Stimulated activated CD8-positive, alpha-beta memory T cell treated with anti-CD3 and anti-CD28 coated beads, Interleukin-12 subunit alpha, Interleukin-12 subunit beta, amount 100 ng/mL, for 24 hours (primary cell): Measurements from ENCODE around the gene MAB21L2.

Experiments
- DNase-seq: peaks from one replicate; pipeline ENCODE4 v3.0.0-alpha.2; 2020; ENCODE audit errors: extremely low read depth

Gene MAB21L2

DNA sequence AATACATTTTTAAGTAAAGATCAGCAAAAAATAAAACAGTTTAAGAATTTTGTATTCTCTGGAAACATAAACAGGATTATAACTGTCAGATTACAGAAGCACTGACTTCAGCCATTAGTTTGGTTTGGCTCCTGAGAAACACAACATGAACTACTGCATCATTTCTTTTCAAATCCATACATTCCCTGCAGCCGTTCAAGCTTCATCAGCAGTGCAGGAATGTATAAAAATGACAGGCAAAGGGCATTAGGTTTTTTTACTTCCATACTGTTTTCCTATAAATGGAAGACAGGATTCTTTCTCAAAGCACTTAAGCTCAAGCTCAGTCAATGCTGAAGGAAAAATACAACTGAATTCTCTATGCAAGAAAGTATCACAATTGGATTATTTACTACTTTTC, 4.2 kb upstream of the MAB21L2 start:
- no peak for DNase-seq

DNA sequence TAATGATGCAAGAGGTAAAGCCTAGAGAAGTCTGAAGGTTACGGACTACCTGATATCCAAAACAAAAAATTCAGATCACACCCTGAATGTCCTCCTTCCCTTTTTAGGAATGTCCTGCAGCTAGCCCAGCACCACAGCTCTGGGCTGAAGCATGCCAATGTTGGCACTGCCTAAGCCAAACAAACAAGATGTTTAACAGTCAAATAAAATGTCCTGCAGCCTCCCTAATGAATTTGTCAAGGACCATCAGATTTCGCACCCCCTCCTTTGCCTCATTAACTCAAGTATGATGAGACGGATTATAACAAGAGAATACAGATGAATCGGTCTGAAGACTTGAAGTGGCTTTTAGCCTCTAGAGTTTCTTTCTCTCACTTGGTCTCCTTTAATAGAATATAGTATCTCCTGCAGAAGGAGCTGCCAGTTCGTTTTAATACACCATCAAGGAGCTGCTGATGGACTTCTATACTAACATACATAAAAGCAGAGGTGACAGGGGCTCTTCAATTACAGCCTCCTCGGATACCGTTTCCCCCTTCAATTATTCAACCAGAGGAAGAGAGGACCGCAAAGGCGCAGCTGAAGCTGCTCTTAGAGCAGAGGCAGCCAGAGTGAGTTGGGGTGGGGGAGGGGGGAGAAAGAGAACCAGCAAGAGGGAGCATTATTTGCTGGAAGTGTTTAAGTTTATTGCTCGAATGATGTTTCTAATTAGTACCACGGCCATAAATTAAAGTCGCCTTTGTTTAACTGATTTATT, 3.0 kb upstream of the MAB21L2 start:
- no peak for DNase-seq

DNA sequence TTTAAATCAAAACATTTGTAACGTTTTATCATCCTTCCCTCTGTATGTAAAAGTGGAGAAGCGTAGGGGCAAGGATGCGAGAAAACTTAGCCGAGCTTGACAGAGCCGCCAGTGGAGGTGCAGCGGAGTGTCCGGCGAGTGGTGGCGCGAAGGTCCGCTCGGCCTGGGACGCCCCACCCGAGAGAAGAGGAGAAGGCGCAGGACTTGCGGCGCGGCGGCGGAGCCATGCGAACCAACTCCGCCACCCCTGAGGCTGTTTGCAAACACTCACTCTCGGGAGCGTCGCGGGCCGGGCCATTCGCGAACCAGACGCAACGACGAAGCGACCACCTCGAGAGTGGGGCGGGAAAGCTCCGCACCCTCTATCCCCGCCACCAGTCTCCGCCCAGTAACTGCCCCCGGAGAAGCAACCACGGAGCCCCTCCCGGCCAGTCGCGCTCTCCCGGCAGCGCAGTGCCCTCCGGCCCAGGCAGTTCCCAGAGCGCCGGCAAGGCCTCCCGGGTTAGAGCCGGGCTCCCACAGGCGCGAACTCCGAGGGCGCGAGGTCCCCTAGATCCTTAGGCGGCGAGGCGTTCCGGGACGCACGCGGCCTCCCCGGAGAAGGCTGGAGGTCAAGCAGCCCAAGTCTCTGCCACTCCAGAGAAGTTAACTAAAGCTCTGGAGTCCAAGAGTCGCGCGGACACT, 2.3 kb upstream of the MAB21L2 start:
- DNase-seq, result no peak

DNA sequence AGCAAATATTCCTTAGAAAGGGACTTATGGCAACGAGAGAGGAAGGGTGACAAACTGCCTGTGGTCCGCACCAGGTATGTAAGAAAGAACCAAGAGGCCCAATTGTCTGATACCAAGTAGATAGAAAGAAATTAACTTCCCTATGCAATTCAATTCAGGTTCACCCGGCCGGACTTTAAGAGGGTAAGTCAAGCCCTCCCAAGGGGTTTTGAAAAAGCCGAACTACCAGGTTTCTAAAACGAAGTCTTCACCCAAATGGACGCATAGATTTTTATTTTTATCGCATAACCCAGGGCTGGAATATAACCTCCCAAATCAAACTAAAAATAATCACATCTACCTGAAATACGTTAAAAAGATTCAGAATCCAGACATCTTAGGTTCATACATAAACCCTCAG, 1.6 kb upstream of the MAB21L2 start:
- DNase-seq, result no peak

DNA sequence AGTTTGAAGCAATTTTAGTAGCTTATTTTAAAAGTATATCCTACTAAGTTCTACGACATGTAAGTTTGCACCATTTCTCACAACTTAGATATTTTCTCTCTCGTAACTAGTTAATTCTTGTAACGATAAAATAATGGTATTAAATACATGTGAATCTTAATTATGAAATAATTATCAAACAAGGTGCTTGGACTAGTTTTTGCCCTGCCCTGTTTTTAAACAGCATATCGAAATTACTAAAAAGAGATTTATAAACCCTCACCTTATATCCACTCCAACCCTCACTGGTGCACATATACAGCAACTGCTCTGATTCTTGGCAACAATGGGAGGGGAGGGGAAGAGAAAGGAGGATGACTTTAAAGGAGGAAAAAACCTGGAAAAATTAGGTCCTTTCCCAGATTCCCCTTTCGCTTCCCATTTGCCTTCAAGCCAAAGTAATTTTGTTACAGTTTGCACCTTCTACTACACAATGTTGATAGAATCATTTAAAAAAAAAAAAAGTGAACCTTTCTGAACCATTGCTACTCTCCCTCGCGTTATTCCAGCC, 820 bp upstream of the MAB21L2 start:
- no peak for DNase-seq

DNA sequence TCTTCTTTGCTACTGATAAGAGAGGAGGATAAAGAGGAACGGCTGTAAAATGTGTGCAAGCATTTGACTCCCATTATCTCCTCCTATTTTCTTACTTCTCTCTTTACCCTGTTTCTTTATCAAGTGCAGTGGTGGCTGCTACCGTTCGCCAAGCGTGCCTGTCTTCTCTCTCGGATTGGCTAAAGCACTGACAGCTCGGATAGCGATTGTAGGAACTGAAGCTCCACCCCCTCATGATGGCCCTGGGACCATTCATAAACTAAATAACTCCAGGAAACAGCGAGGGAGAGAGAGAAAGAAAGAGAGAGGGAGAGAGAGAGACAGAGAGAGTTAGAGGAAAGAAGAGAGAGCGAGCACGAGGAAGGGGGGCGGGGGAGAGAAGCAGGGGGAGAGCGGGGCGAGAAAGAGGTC, 305 bp upstream of the MAB21L2 start:
- DNase-seq, result no peak

DNA sequence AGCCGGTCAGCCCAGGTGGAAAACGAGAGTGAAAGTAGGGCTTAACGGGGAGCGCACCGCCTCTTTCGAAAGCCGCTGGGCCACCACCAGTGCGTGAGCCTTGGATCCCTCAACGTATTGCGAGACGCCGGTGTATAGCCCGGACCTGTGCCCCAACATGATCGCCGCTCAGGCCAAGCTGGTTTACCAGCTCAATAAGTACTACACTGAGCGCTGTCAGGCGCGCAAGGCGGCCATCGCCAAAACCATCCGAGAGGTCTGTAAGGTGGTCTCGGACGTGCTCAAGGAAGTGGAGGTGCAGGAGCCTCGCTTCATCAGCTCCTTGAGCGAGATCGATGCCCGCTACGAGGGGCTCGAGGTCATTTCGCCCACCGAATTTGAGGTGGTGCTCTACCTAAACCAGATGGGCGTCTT, 929 bp downstream of the MAB21L2 start:
- DNase-seq, result no peak

DNA sequence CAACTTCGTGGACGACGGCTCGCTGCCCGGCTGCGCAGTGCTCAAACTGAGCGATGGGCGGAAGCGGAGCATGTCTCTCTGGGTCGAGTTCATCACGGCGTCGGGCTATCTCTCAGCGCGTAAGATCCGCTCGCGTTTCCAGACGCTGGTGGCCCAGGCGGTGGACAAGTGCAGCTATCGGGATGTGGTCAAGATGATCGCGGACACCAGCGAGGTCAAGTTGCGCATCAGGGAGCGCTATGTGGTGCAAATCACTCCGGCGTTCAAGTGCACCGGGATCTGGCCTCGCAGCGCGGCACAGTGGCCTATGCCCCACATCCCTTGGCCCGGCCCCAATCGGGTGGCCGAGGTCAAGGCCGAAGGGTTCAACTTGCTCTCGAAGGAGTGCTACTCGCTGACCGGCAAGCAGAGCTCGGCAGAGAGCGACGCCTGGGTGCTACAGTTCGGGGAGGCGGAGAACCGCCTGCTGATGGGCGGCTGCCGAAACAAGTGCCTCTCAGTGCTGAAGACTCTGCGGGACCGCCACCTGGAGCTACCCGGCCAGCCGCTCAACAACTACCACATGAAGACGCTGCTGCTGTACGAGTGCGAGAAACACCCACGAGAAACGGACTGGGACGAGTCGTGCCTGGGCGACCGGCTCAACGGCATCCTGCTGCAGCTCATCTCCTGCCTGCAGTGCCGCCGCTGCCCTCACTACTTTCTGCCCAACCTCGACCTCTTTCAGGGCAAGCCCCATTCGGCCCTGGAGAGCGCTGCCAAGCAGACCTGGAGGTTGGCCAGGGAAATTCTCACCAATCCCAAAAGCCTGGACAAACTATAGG, 1.5 kb downstream of the MAB21L2 start:
- DNase-seq, result no peak

DNA sequence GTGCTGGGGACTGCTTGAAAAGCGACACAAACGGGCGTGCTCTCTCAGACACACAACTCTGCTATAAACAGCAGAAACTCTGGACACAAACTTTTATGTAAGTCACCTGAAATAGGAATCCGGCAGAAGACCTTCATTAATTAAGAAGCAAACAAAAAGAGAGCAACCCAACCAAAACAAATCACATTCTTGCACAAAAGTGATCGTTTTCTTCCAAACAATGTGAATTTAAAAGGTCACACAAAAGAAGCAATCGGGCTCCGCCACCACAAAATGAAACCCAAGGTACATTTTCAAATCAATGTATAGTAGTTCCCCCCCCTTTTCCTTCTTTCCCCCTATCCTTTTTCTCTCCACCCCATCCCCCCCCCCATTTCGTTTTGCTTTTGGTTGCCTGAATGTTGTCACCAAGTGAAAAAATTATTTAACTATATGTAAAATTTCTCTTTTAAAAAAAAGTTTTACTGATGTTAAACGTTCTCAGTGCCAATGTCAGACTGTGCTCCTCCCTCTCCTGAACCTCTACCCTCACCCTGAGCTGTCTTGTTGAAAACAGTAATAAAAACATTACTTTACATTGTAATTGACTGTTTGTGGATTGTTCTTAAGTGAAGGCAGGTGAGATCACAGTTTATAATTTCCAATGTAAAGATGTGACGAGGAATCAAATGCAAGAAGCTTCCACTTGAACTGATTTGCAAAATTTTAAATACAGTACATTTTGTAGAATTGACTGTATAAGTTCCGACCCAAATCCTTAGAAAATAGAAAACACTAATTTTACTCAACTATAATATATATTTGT, 2.4 kb downstream of the MAB21L2 start:
- no peak for DNase-seq

DNA sequence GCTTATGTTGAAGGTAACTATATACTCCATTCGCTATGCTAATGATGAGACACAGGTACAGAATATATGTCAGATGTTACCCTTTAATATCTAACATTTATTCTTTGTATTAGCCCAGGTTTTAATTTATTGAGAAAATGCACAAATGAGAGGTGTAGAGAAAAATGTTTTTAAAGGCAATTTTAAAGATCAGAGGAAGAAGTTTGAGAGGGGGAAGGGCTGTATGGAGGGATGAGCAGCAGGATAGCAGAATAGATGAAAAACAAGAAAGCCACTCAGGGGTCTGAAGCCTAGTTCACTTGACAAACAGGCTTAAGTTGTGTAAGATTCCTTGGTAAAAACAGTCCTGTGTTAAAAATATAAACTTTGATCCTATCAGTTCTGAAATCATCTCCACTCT, 3.7 kb downstream of the MAB21L2 start:
- no peak for DNase-seq

DNA sequence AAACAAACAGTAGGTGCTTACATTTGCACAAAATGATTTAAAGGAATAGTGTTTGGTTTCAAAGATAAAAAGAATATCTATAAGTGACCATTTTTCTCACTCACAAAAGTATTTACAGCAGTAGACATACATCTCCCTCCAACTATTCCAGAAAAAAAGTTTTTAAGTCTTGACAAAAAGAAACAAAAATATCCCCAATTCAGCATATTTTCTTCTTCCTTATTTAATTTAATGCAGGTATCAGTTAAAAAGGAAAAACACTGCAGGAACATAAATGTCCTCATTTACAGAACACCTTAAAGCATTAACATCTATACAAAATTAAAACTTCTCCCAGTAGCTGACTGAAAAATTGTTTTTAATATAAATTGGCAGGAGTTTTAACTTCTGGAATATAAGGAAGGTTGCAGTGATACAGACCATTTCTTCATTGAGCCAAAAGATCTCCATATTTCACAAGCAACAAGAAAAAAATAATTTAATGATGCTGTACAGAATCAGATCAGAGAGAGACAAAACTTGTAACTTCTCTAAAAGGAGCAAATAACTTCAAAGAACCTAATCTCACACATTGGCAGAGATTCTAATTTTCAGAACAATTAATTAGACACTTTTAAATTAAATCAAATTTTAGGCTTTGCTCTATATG, 4.3 kb downstream of the MAB21L2 start:
- DNase-seq, result no peak

DNA sequence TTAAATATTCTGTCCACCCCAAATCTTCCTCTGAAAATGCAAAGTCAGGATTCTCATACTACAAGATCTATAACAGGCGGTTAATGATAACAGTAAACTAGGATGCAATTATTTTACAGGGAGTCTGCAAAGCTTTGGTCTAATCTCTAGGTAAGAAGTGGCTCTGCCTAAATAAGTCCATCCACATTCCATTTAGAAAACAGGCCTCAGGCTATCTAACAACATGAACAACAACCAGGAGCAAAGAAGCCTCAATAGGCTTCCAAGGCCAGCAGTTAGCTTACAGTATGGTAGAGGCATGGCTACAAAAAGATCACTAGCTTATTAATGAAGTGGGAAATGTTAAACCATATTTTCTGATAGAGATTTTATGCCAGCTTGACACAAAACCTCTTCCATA, 6.4 kb downstream of the MAB21L2 start:
- no peak for DNase-seq

DNA sequence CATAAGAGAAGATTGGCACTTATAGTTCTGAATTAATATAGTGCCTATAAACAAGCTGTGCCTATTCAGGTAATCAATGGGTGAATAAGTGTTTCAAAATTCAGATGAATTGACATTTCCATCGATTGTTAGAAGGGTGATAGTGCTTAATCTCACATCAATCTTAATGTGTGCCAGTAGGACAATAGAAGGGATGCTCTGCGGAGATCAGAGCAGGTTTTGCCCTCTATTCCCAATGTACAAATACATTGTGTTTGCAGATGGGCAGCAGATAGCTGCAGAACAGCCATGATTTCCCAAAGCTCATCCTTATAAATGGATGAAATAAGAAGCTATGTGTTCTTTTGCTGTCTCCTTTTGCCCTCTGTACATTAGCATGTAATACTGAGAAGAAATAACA, 7.2 kb downstream of the MAB21L2 start:
- DNase-seq, result no peak

DNA sequence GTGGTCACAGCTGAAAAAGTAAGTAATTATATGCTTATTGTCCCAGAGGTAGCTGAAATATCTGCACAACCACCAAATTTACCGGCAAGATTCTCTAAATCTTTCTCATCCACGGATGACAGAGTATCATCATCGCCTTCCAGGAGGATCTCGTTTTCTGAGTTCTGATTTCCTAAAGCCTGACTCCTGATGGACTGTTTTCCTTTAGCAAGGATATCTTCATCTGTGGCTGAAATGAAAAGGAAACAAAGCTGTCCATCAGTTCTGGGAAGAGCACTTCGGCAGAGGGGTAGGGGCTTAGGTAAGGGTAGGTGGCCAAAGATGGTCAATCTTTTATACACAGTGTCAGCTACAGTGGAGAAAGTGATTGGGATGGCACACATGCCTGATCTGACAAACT, 8.7 kb downstream of the MAB21L2 start:
- DNase-seq, result no peak

DNA sequence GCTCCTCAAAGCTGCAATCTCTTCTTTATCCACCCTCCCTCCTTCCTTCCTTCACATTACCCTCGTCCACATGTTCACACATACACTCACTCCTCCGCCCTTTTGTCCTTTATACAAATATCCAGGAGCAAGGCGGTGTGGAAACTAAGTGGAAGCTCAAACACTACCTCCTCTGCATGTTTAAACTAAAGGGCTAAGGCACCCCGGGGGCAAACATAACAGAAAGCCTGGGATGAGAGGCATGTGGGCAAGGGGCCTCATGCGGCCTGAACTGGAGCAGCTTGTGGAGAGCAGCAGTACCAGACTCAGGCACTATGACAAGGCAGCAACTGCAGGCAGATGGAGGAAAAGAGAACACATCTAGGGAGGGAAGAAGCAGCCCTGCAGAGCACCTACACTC, 9.5 kb downstream of the MAB21L2 start:
- DNase-seq, result no peak

DNA sequence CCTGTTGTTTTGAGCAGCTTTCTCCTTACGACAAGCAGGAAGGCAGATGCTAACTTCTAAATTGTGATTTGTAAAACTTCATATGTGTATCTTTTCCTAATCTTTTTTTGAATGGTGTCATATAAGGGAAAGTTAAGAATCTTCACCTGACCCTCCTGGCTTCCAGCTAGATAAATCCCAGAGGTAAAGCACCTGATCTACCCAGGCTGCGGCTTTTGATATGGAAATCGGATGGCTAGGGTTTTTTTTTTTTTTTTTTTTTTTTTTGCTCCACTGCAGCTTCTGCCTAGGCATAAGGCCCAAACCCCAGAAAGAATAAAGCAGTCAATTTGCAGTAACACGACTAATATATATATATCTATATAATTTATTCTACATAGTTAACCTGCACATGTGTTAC, 10.0 kb downstream of the MAB21L2 start:
- DNase-seq, result no peak

DNA sequence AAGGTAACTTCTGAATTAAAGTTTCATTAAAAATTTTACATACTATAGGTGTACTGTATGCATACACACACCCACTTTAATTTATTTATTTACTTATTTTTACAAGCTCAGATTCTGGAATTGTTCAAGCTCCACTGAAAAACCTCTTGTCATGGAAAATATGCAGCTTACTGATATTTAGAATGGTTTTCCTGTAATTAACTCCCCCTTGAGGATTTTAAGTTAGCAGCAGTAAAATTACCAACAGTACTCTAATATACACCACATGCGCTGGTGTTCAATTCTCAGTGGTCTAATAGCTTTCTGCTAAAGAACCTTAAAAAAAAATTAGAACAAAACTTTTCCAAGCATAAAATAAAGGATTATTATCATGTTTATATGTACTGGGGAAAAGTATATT, 12.0 kb downstream of the MAB21L2 start:
- no peak for DNase-seq

DNA sequence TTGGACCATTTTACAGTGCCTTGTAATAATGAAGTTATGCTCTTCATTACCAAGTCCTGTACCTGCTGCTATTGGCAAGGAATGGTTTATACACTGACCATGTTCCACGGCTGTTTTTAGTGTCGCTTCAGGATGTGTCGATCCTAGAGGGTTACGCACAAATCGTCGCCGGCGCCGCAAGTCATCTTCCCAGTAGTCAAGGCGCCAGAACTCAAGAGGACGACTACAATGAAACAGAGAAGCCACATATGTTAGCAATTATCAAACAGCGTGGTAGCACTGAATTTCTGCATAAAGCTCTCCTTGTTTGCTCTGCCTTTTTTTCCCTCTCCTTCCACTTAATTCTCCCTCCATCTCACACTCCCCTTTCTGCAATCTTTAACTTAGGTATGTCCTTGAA, 17.0 kb downstream of the MAB21L2 start:
- DNase-seq, result no peak

DNA sequence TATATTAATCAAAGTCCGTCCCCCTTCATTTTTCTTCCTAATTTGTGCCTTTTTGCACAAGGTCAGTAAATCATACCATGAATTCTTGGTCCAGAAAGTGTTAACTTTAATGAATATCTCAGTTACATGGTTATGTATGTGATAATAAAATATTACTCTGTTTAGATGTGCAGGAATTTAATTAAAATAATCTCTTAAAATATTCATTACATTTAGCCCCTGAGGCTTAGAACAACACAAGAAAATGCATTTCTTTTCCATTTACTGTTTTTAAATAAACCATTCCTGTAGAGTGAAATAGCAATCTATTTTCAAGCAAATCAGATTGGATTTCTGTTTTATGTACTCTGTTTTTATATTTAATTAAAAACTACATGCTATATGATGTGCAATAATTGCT, 17.6 kb downstream of the MAB21L2 start:
- no peak for DNase-seq

DNA sequence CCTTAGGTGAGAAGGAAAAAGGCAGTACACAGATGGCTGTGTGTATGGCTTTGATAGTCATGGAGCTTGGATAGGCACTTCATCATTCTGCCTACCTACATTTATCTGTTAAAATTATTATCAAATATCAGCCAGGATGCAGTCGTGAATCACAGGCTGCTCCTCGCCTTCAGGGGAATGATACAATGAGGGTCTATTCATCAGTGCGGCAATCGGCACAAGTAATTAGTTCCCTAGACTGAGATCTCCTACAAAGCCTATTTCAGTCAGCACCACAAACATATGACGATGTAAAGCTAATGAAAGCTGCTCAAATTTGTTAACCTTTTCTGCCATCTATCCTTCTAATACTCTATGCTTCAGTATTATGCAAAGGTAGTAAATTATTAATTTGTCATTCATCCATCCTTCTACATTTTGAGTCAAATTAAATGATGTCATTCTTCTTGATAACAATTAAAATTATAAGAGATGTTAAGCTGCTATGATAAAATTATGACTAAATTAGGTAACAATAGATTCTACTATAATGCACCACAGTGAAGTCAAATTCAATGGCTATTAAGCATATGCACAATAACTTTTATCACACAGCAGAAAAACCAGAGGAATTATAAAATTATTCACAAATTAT, 19.0 kb downstream of the MAB21L2 start:
- DNase-seq, result no peak

DNA sequence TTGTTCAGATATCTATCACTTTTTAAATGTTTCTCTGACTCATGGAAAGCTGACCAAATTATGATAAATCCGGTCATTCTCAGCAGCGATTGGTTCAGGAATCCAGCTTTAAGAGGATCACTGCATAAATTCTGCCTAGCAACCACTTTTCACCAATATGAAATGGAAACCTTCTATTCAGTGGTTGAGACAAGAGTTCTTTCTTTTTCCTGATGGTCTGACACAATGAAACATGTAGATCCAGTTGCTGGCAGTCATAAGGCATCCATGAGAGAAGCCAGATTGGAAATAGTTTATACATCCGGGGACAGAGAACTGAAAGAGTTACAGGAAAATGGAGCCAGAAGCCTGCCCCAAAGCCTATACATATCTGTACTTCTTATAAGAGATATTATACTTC, 27.2 kb downstream of the MAB21L2 start:
- DNase-seq, result no peak
